Measurements from ENCODE around the gene SS18L1. TPM values are rescaled to one million over a fixed set of nuclear protein-coding genes. Genes with fewer than 3 reads are reported as not detected.

Gene SS18L1
- total and polyA plus RNA-seq, 10 of the 15 experiments (the other 5 are each of a cell fraction or from before 2014, with no cell fraction given): 1.8 to 20.0 (median 6.6) TPM

DNA sequence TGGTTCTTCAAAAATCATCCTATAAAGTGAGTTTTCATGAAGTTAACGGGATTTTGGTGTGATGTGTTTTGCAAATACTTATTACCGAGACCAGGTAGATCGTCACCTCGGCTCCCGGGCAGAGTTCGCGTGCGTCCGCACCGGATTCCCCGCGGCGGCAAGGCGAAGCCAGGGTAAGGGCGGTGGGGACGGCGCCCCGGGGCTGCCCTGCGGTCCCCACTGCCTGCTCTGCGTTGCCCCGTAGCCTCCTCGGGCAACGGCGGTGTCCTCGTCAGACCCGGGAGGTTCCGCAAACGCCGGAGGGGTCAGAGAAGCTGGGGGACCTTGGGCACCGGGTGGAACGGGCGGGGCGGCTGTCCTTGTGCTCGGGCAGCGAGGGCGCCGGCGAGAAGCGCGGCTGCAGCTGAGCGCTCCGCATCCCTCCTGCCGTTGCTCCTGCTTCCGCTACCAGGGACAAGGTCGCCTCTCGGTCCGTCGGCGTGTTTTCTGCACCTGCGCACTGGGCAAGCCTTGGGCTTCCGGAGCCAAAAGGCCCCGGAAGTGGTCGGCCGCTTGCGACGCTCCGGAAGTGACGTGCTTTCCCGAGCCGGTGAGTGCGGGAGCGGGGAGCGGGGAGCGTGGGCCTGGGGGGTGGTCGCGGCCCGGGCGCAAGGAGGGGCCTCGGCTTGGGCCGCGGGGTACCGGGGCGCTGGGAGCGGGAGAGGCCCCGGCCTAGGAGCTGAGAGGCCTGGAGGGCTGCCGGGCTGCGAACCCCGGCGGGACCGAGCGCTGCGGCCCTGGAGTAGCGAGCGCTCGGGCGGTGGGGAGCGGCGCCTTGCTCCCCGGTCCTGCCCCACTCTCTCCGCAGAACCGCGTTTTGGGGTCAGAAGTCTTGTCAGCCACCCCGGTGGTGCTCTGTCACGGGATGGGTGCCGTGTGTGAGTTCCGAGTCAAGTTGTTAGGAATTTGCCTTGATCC is 39.2 kb downstream of the SS18L1 start, which contains the start of gene MTG2 (continued):
- TF ChIP-seq, protein P1, sequence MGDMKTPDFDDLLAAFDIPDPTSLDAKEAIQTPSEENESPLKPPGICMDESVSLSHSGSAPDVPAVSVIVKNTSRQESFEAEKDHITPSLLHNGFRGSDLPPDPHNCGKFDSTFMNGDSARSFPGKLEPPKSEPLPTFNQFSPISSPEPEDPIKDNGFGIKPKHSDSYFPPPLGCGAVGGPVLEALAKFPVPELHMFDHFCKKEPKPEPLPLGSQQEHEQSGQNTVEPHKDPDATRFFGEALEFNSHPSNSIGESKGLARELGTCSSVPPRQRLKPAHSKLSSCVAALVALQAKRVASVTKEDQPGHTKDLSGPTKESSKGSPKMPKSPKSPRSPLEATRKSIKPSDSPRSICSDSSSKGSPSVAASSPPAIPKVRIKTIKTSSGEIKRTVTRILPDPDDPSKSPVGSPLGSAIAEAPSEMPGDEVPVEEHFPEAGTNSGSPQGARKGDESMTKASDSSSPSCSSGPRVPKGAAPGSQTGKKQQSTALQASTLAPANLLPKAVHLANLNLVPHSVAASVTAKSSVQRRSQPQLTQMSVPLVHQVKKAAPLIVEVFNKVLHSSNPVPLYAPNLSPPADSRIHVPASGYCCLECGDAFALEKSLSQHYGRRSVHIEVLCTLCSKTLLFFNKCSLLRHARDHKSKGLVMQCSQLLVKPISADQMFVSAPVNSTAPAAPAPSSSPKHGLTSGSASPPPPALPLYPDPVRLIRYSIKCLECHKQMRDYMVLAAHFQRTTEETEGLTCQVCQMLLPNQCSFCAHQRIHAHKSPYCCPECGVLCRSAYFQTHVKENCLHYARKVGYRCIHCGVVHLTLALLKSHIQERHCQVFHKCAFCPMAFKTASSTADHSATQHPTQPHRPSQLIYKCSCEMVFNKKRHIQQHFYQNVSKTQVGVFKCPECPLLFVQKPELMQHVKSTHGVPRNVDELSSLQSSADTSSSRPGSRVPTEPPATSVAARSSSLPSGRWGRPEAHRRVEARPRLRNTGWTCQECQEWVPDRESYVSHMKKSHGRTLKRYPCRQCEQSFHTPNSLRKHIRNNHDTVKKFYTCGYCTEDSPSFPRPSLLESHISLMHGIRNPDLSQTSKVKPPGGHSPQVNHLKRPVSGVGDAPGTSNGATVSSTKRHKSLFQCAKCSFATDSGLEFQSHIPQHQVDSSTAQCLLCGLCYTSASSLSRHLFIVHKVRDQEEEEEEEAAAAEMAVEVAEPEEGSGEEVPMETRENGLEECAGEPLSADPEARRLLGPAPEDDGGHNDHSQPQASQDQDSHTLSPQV (IDR thresholded peaks at IDR 0.05): 0 out of 2 replicates have a peak, but pooled peaks have one; percentile 9
- no peak for TF ChIP-seq RAD51 (IDR thresholded peaks at IDR 0.05)
- TF ChIP-seq CHD2 (IDR thresholded peaks at IDR 0.05; ENCODE audit: borderline replicate concordance, low read depth, low read length): peak; percentile 70; the same call in 1 of the 2 replicates
- TF ChIP-seq YY1 (IDR thresholded peaks at IDR 0.05; ENCODE audit: low read depth, low read length): peak; percentile 34; the same call in 1 of the 2 replicates
- no peak for TF ChIP-seq KDM1A (IDR thresholded peaks at IDR 0.05; ENCODE audit: borderline replicate concordance)
- TF ChIP-seq KLF5 (IDR thresholded peaks at IDR 0.05; ENCODE audit: partially characterized antibody): no peak
- TF ChIP-seq ZNF384 (IDR thresholded peaks at IDR 0.05; ENCODE audit: borderline replicate concordance, low read depth, low read length): no peak
- TF ChIP-seq, protein P2, sequence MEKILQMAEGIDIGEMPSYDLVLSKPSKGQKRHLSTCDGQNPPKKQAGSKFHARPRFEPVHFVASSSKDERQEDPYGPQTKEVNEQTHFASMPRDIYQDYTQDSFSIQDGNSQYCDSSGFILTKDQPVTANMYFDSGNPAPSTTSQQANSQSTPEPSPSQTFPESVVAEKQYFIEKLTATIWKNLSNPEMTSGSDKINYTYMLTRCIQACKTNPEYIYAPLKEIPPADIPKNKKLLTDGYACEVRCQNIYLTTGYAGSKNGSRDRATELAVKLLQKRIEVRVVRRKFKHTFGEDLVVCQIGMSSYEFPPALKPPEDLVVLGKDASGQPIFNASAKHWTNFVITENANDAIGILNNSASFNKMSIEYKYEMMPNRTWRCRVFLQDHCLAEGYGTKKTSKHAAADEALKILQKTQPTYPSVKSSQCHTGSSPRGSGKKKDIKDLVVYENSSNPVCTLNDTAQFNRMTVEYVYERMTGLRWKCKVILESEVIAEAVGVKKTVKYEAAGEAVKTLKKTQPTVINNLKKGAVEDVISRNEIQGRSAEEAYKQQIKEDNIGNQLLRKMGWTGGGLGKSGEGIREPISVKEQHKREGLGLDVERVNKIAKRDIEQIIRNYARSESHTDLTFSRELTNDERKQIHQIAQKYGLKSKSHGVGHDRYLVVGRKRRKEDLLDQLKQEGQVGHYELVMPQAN (conservative IDR thresholded peaks at IDR 0.05): peak; percentile 91
- TF ChIP-seq ZNF207 (IDR thresholded peaks at IDR 0.05; ENCODE audit: borderline replicate concordance): 0 out of 2 replicates have a peak, but pooled peaks have one; percentile 15
- TF ChIP-seq, protein P3, sequence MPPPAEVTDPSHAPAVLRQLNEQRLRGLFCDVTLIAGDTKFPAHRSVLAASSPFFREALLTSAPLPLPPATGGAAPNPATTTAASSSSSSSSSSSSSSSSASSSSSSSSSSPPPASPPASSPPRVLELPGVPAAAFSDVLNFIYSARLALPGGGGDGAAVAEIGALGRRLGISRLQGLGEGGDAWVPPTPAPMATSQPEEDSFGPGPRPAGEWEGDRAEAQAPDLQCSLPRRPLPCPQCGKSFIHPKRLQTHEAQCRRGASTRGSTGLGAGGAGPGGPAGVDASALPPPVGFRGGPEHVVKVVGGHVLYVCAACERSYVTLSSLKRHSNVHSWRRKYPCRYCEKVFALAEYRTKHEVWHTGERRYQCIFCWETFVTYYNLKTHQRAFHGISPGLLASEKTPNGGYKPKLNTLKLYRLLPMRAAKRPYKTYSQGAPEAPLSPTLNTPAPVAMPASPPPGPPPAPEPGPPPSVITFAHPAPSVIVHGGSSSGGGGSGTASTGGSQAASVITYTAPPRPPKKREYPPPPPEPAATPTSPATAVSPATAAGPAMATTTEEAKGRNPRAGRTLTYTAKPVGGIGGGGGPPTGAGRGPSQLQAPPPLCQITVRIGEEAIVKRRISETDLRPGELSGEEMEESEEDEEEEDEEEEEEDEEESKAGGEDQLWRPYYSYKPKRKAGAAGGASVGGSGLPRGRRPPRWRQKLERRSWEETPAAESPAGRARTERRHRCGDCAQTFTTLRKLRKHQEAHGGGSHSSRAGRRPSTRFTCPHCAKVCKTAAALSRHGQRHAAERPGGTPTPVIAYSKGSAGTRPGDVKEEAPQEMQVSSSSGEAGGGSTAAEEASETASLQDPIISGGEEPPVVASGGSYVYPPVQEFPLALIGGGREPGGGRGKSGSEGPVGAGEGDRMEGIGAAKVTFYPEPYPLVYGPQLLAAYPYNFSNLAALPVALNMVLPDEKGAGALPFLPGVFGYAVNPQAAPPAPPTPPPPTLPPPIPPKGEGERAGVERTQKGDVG (CRISPR knock-in tag; IDR thresholded peaks at IDR 0.05): no peak
- TF ChIP-seq MYB (IDR thresholded peaks at IDR 0.05; ENCODE audit: borderline replicate concordance, low read depth, low read length): no peak
- TF ChIP-seq MTA2 (IDR thresholded peaks at IDR 0.05; ENCODE audit: low read depth): no peak
- TF ChIP-seq E2F8 (IDR thresholded peaks at IDR 0.05; ENCODE audit: low read depth, partially characterized antibody): peak; percentile 51
- no peak for TF ChIP-seq TARDBP (IDR thresholded peaks at IDR 0.05; ENCODE audit: borderline replicate concordance)
- no peak for TF ChIP-seq HDAC2 (IDR thresholded peaks at IDR 0.05)
- 0 out of 2 replicates have a peak, but pooled peaks have one; percentile 16 for TF ChIP-seq TCF12 (IDR thresholded peaks at IDR 0.05; ENCODE audit: low read depth, low read length)
- no peak for TF ChIP-seq STAT3 (IDR thresholded peaks at IDR 0.05; ENCODE audit: low read depth, low read length)
